GM20000 (cell line): ENCODE measurements around the gene PRMT5.

Experiments used
- DNase-seq: peaks from one replicate; pipeline ENCODE4 v3.0.0; 2012; ENCODE audit warnings: low spot score
- TF ChIP-seq, protein P1 (sequence below): IDR thresholded peaks from 2 replicates; pipeline ENCODE4 v1.5.1; 2012; ENCODE audit warnings: mild to moderate bottlenecking, control low read depth; ENCODE audit errors: extremely low read depth, missing control alignments

The PRMT5 gene

DNA sequence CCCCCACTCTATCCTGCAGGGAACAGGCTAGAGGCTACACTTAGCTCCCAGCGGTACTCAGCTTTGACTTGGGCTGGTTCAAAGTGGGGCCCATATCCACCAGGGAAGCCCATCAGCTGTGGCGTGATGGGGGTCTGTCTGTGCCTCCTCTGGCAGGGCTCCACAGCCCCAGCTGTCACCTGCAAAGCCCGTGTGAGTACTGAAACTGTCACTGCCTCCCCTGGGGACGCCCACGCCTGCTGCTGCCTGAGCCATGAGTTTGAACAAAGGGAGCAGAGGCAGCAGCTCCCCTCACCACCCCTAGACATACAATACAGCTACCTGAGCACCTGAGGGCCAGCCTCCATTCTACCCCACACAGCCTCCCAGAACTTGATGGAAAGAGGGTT lies 41.2 kb downstream of the PRMT5 start:
- TF ChIP-seq, protein P1, sequence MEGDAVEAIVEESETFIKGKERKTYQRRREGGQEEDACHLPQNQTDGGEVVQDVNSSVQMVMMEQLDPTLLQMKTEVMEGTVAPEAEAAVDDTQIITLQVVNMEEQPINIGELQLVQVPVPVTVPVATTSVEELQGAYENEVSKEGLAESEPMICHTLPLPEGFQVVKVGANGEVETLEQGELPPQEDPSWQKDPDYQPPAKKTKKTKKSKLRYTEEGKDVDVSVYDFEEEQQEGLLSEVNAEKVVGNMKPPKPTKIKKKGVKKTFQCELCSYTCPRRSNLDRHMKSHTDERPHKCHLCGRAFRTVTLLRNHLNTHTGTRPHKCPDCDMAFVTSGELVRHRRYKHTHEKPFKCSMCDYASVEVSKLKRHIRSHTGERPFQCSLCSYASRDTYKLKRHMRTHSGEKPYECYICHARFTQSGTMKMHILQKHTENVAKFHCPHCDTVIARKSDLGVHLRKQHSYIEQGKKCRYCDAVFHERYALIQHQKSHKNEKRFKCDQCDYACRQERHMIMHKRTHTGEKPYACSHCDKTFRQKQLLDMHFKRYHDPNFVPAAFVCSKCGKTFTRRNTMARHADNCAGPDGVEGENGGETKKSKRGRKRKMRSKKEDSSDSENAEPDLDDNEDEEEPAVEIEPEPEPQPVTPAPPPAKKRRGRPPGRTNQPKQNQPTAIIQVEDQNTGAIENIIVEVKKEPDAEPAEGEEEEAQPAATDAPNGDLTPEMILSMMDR: no peak

DNA sequence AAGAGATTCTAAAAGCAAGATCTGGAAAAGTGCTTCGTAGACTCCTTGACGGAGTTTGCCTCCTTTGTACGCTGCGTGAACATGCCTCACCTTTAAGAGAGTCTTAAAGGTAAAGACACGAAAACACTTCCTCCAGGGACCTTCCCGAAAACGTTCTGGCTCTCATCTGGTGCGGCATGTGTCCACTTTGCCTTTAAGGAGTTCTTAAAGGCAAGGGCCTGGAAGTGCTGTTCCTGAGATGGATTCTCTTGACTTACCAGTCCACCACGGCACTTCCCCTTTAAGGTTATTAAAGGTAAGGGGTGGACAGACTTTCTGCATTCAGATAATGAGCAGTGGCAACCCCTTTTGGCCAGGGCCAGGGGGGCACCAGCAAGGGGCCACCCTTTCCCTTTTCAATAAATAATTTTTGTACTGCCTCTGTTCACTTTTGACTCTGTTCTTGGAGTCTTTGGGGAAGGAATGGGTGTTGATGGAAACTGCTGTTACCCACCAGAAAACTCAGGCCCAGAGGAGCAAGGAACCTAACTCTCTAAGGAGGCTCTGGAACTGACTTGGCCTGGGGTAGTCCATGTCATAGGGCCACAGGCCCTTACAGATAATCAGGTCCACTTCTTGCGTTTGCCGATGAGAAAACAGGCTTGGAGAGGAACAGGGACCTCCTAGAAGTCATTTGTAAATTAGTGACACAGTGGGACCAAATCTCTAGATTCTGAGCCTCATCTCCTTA lies 41.8 kb downstream of the PRMT5 start:
- TF ChIP-seq, protein P1: no peak
- DNase-seq: peak; percentile 80

More for the DNA sequence above, 41.2 kb downstream of the PRMT5 start:
- DNase-seq: peak; percentile 68

DNA sequence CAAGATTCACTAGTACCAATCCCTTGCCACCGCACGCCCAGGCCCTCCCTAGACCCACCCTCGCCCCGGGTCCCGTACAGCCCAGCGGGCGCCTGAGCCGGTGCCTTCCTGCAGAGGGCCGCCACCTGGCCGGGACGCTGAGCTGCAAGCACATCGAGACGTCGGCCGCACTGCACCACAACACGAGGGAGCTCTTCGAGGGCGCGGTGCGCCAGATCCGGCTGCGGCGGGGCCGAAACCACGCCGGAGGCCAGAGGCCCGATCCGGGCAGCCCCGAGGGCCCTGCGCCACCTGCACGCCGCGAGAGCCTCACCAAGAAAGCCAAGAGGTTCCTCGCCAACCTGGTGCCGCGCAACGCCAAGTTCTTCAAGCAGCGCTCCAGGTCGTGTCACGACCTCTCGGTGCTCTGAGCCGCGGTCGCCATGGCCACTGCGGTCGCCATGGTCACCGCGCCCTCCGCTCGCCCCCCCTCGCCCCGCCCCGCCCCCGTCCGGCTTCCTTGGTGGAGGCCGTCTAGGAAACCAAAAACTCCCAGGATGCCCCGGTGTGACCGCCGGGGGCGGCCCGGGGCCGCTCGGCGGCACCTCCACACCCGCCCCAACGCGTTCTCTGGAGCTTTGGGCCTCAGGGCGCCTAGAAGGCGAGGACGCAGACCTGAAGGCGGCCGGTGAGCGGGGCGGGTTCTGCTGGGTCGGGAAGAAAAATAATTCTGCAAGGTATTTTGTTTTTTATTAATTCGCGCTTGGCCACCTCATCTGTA lies 42.5 kb downstream of the PRMT5 start:
- TF ChIP-seq, protein P1: no peak
- peak; percentile 93 for DNase-seq

DNA sequence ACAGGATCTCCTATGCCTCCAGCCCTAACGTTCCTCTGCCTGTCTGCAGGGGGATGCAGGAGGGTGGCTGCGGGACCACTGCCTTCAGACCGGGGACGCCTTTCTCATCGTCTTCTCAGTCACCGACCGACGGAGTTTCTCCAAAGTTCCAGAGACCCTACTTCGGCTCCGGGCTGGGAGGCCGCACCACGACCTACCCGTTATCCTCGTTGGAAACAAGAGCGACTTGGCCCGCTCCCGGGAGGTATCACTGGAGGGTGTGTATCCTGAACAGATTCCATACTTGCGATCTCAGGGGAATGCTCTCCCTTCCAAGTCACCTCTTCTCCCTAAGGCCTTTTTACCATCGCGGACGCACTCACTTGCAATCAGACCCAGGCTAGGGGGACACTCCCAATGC lies 43.2 kb downstream of the PRMT5 start:
- TF ChIP-seq, protein P1: no peak

DNA sequence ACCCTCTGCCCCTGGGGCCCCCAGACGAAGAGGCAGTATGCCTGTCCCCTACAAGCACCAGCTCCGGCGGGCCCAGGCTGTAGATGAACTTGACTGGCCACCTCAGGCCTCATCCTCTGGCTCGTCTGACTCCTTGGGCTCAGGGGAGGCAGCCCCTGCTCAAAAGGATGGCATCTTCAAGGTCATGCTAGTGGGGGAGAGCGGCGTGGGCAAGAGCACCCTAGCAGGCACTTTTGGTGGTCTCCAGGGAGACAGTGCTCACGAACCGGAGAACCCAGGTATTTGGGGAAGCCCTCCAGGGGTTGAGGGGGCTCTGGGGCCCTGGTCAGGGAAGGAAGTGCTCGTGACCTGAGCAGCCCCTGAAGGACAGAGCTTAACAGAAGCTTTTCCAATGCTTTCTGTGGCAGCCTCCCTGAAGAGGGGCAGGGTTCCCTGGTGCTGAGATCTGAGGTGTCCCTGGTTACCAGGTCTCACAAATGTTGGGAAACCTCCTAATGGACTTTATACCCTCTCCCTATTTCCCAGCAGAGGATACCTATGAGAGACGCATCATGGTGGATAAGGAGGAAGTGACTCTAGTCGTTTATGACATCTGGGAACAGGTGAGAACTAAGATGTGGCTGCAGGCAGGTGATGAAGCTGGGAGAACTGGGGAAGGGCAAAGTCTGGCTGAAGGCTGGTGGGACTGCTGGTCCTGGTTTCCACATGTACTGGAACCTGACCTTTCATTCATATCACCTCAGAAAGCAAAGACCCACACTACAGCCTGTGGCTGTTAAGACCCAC lies 44.2 kb downstream of the PRMT5 start:
- TF ChIP-seq, protein P1: no peak
- peak; percentile 7 for DNase-seq

More for the DNA sequence above, 43.2 kb downstream of the PRMT5 start:
- DNase-seq: no peak

DNA sequence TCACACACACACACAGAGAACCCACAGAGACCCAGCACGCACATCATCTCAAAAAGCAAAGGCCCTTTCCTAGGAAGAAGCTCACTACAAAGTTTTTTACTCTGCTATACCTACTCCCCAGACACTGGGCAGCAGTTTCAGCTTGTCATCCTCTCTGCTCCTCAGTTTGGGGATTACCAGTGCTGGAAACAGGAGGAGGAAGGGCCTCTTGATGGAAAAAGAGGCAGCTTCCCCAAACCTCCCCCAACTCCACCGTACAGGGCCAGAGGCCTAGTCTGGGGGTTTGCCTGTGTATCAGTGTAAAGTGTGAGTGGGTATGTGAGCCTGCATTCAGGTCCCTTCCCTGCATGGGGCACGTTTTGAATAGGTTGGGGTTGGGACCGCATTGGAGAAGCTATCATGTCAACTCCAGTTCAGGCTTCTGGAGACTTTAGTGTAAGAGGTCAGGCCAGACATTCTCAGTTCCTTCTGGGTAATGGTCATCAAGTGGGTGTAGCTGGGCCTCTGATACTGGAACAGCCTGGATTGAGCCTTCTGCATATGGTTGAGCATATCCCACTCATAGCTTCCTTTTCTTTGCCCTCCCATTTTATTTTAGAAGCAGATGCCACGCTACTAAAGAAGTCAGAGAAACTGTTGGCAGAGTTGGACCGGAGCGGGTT lies 45.0 kb downstream of the PRMT5 start:
- TF ChIP-seq, protein P1: no peak
- DNase-seq: peak; percentile 17
